Measurements from ENCODE around the gene IGSF9B.

The IGSF9B gene

GRCh38 chr11:133913761-133914160 is 43.0 kb downstream of the IGSF9B start:
- no peak for TF ChIP-seq POLR2AphosphoS5 (IDR thresholded peaks at IDR 0.05; ENCODE audit: low read depth, low read length)
- no peak for TF ChIP-seq TAF1 (IDR thresholded peaks at IDR 0.05; ENCODE audit: borderline replicate concordance, low read depth, low read length)
- TF ChIP-seq POLR2A (IDR thresholded peaks at IDR 0.05; ENCODE audit: low read depth, low read length), result no peak
- FAIRE-seq, result no peak
- DNase-seq (ENCODE audit: insufficient read length), result no peak

- TF ChIP-seq POLR2AphosphoS5 (IDR thresholded peaks at IDR 0.05; ENCODE audit: low read depth, low read length) (no peak), POLR2A (IDR thresholded peaks at IDR 0.05; ENCODE audit: low read depth, low read length) (no peak), TAF1 (IDR thresholded peaks at IDR 0.05; ENCODE audit: borderline replicate concordance, low read depth, low read length) (no peak)
- DNase-seq (ENCODE audit: insufficient read length) (no peak), FAIRE-seq (no peak)
Observed at GRCh38 chr11:133911171-133911570, 45.6 kb downstream of the IGSF9B start.

- no peak for FAIRE-seq
- TF ChIP-seq POLR2AphosphoS5 (IDR thresholded peaks at IDR 0.05; ENCODE audit: low read depth, low read length) (no peak), POLR2A (IDR thresholded peaks at IDR 0.05; ENCODE audit: low read depth, low read length) (no peak), TAF1 (IDR thresholded peaks at IDR 0.05; ENCODE audit: borderline replicate concordance, low read depth, low read length) (no peak)
Observed at GRCh38 chr11:133910101-133910500, 46.7 kb downstream of the IGSF9B start.

GRCh38 chr11:133908827-133909226 is 47.9 kb downstream of the IGSF9B start:
- no peak for TF ChIP-seq TAF1 (IDR thresholded peaks at IDR 0.05; ENCODE audit: borderline replicate concordance, low read depth, low read length)
- TF ChIP-seq POLR2AphosphoS5 (IDR thresholded peaks at IDR 0.05; ENCODE audit: low read depth, low read length), result no peak
- no peak for TF ChIP-seq POLR2A (IDR thresholded peaks at IDR 0.05; ENCODE audit: low read depth, low read length)
- FAIRE-seq, result no peak
- DNase-seq (ENCODE audit: insufficient read length), result no peak

More at GRCh38 chr11:133910101-133910500, 46.7 kb downstream of the IGSF9B start:
- no peak for DNase-seq (ENCODE audit: insufficient read length)

- TF ChIP-seq POLR2AphosphoS5 (IDR thresholded peaks at IDR 0.05; ENCODE audit: low read depth, low read length) (no peak), TAF1 (IDR thresholded peaks at IDR 0.05; ENCODE audit: borderline replicate concordance, low read depth, low read length) (no peak), POLR2A (IDR thresholded peaks at IDR 0.05; ENCODE audit: low read depth, low read length) (no peak)
- DNase-seq (ENCODE audit: insufficient read length) (no peak), FAIRE-seq (no peak)
Observed at GRCh38 chr11:133907841-133908241, 48.9 kb downstream of the IGSF9B start.

GRCh38 chr11:133907216-133907615 is 49.6 kb downstream of the IGSF9B start:
- DNase-seq (ENCODE audit: insufficient read length) (no peak), FAIRE-seq (no peak)
- TF ChIP-seq TAF1 (IDR thresholded peaks at IDR 0.05; ENCODE audit: borderline replicate concordance, low read depth, low read length), result no peak
- no peak for TF ChIP-seq POLR2A (IDR thresholded peaks at IDR 0.05; ENCODE audit: low read depth, low read length)
- TF ChIP-seq POLR2AphosphoS5 (IDR thresholded peaks at IDR 0.05; ENCODE audit: low read depth, low read length), result no peak

- DNase-seq (ENCODE audit: insufficient read length) (no peak), FAIRE-seq (no peak)
- TF ChIP-seq POLR2A (IDR thresholded peaks at IDR 0.05; ENCODE audit: low read depth, low read length), result no peak
- TF ChIP-seq POLR2AphosphoS5 (IDR thresholded peaks at IDR 0.05; ENCODE audit: low read depth, low read length), result no peak
- no peak for TF ChIP-seq TAF1 (IDR thresholded peaks at IDR 0.05; ENCODE audit: borderline replicate concordance, low read depth, low read length)
Observed at GRCh38 chr11:133906746-133907145, 50.0 kb downstream of the IGSF9B start.

- DNase-seq (ENCODE audit: insufficient read length) (no peak), FAIRE-seq (no peak)
- TF ChIP-seq POLR2AphosphoS5 (IDR thresholded peaks at IDR 0.05; ENCODE audit: low read depth, low read length) (no peak), POLR2A (IDR thresholded peaks at IDR 0.05; ENCODE audit: low read depth, low read length) (no peak), TAF1 (IDR thresholded peaks at IDR 0.05; ENCODE audit: borderline replicate concordance, low read depth, low read length) (no peak)
Observed at GRCh38 chr11:133906241-133906640, 50.5 kb downstream of the IGSF9B start.

- peak; percentile 81 for FAIRE-seq
- TF ChIP-seq POLR2AphosphoS5 (IDR thresholded peaks at IDR 0.05; ENCODE audit: low read depth, low read length), result no peak
- TF ChIP-seq POLR2A (IDR thresholded peaks at IDR 0.05; ENCODE audit: low read depth, low read length), result 0 out of 2 replicates have a peak, but pooled peaks have one; percentile 25
- no peak for DNase-seq (ENCODE audit: insufficient read length)
Observed at GRCh38 chr11:133905677-133906156, 51.1 kb downstream of the IGSF9B start.

GRCh38 chr11:133904818-133905515 is 51.8 kb downstream of the IGSF9B start:
- DNase-seq (ENCODE audit: insufficient read length), result no peak
- no peak for FAIRE-seq
- no peak for TF ChIP-seq POLR2AphosphoS5 (IDR thresholded peaks at IDR 0.05; ENCODE audit: low read depth, low read length)
- no peak for TF ChIP-seq POLR2A (IDR thresholded peaks at IDR 0.05; ENCODE audit: low read depth, low read length)
- TF ChIP-seq TAF1 (IDR thresholded peaks at IDR 0.05; ENCODE audit: borderline replicate concordance, low read depth, low read length), result no peak

GRCh38 chr11:133903875-133904817 is 52.6 kb downstream of the IGSF9B start:
- FAIRE-seq (no peak), DNase-seq (ENCODE audit: insufficient read length) (no peak)

More at GRCh38 chr11:133903875-133904817, 52.6 kb downstream of the IGSF9B start:
- TF ChIP-seq TAF1 (IDR thresholded peaks at IDR 0.05; ENCODE audit: borderline replicate concordance, low read depth, low read length) (no peak), POLR2AphosphoS5 (IDR thresholded peaks at IDR 0.05; ENCODE audit: low read depth, low read length) (no peak), POLR2A (IDR thresholded peaks at IDR 0.05; ENCODE audit: low read depth, low read length) (no peak)
